CD14-positive monocyte (primary cell): ENCODE data around the gene TMEM150A. TPM values are rescaled to one million over a fixed set of nuclear protein-coding genes. Genes with fewer than 3 reads are reported as not detected.

ENCODE experiments used
- DNase-seq, 3 donors: peaks; one replicate each; pipeline ENCODE4 v3.0.0-alpha.2; 2011 to 2022
- H2AFZ ChIP-seq: 2 replicates; pipeline ENCODE4 v1.6.0; 2012; ENCODE audit warnings: mild to moderate bottlenecking, low read depth, low read length, inconsistent platforms; ENCODE audit not compliant: insufficient read depth, poor library complexity, severe bottlenecking
- H3K27ac ChIP-seq, 2 donors: 1 replicate in 1 of 2; 2 replicates in 1 of 2; pipeline ENCODE4 v1.5.1; 2012 to 2013; ENCODE audit warnings: low read length in 2 of 2, control low read depth in 1 of 2, inconsistent platforms in 1 of 2, low read depth in 1 of 2, mild to moderate bottlenecking in 1 of 2
- H3K27me3 ChIP-seq, 2 donors: one replicate each; pipeline versions ENCODE4 v1.6.0 to v1.6.1; 2011 to 2013; ENCODE audit warnings: low read length in 2 of 2; ENCODE audit not compliant: control insufficient read depth in 2 of 2, insufficient read depth in 2 of 2
- H3K36me3 ChIP-seq, 2 donors: replicated peaks in 1 of 2; 1 replicate in 1 of 2; 2 replicates in 1 of 2; pipeline versions ENCODE4 v1.5.1 to v1.6.1; 2012 to 2013; ENCODE audit warnings: low read length in 2 of 2, control low read depth in 1 of 2, inconsistent platforms in 1 of 2, mild to moderate bottlenecking in 1 of 2; ENCODE audit not compliant: insufficient read depth in 2 of 2, control insufficient read depth in 1 of 2
- H3K4me1 ChIP-seq, 2 donors: 1 replicate in 1 of 2; 2 replicates in 1 of 2; pipeline versions ENCODE4 v1.5.1 to v1.6.1; 2012 to 2013; ENCODE audit warnings: low read length in 2 of 2, control low read depth in 1 of 2, inconsistent platforms in 1 of 2, mild to moderate bottlenecking in 1 of 2, moderate library complexity in 1 of 2; ENCODE audit not compliant: insufficient read depth in 2 of 2, control insufficient read depth in 1 of 2
- H3K4me2 ChIP-seq: replicated peaks from 2 replicates; pipeline ENCODE3; 2012; ENCODE audit warnings: low read length, moderate library complexity, mild to moderate bottlenecking; ENCODE audit not compliant: poor library complexity, severe bottlenecking; ENCODE audit errors: extremely low read depth
- H3K4me3 ChIP-seq, 3 experiments: fragments of 200-600 bp in 1 of 3; sonication (generic) in 1 of 3; replicated peaks in 1 of 3; 1 replicate in 2 of 3; 2 replicates in 1 of 3; pipeline ENCODE4 v1.5.1; 2011 to 2013; ENCODE audit warnings: low read length in 3 of 3, mild to moderate bottlenecking in 3 of 3, control low read depth in 2 of 3, low read depth in 2 of 3, inconsistent platforms in 1 of 3, moderate library complexity in 1 of 3
- H3K79me2 ChIP-seq: 2 replicates; pipeline ENCODE4 v1.6.0; 2012; ENCODE audit warnings: mild to moderate bottlenecking, control low read depth, inconsistent platforms, low read length, moderate library complexity; ENCODE audit not compliant: insufficient read depth
- H3K9ac ChIP-seq: 2 replicates; pipeline ENCODE4 v1.6.0; 2017; ENCODE audit warnings: low read length, mild to moderate bottlenecking; ENCODE audit not compliant: insufficient read depth, poor library complexity, severe bottlenecking
- H3K9me3 ChIP-seq, 2 donors: replicated peaks in 1 of 2; 1 replicate in 1 of 2; 2 replicates in 1 of 2; pipeline versions ENCODE4 v1.5.1 to v1.6.1; 2012 to 2013; ENCODE audit warnings: low read length in 2 of 2, control low read depth in 1 of 2; ENCODE audit not compliant: control insufficient read depth in 1 of 2, insufficient read depth in 1 of 2
- H4K20me1 ChIP-seq: 2 replicates; pipeline ENCODE4 v1.6.0; 2012; ENCODE audit warnings: mild to moderate bottlenecking, low read length, control low read depth, moderate library complexity; ENCODE audit not compliant: insufficient read depth
- H3K27ac Mint-ChIP-seq, 7 donors: one replicate each; pipeline ENCODE4 v1.8.0; 2020; ENCODE audit warnings: mild to moderate bottlenecking in 7 of 7, mixed read lengths in 7 of 7, moderate library complexity in 6 of 7, inconsistent platforms in 2 of 7
- H3K27me3 Mint-ChIP-seq, 3 donors: one replicate each; pipeline ENCODE4 v1.8.0; 2021 to 2022; ENCODE audit warnings: low read depth in 3 of 3, mild to moderate bottlenecking in 3 of 3, mixed read lengths in 3 of 3, moderate library complexity in 3 of 3, inconsistent platforms in 1 of 3
- H3K36me3 Mint-ChIP-seq, 2 donors: one replicate each; pipeline ENCODE4 v1.8.0; 2020; ENCODE audit warnings: mixed read lengths in 2 of 2, inconsistent platforms in 1 of 2, mild to moderate bottlenecking in 1 of 2
- H3K4me1 Mint-ChIP-seq: one replicate; pipeline ENCODE4 v1.8.0; 2020; ENCODE audit warnings: mild to moderate bottlenecking, mixed read lengths
- H3K4me3 Mint-ChIP-seq, 2 donors: one replicate each; pipeline ENCODE4 v1.8.0; 2020; ENCODE audit warnings: mild to moderate bottlenecking in 2 of 2, mixed read lengths in 2 of 2, moderate library complexity in 1 of 2
- H3K9me3 Mint-ChIP-seq, 7 donors: one replicate each; pipeline ENCODE4 v1.8.0; 2020 to 2022; ENCODE audit warnings: mixed read lengths in 7 of 7, mild to moderate bottlenecking in 6 of 7, moderate library complexity in 6 of 7, inconsistent platforms in 2 of 7
- WGBS: methylation state at CpG from one replicate; pipeline ENCODE4 v1.1.5; 2013; ENCODE audit warnings: missing lambda C conversion rate; ENCODE audit not compliant: insufficient coverage; 5-methylcytosine and 5-hydroxymethylcytosine counted together
- intact Hi-C, 2 donors: fragments of 100-400 bp; cut with micrococcal nuclease; formaldehyde crosslinking; loops; one replicate each; pipeline versions ENCODE4 v1.15.0 to v1.15.1; 2023
- polyA plus RNA-seq, 3 donors: library from polyadenylated mRNA; depleted of rRNA in 1 of 3; unstranded in 2 of 3; stranded (reverse) in 1 of 3; fragments of 300-500 nt in 2 of 3; fragments of >200 nt in 1 of 3; fragmentation: Illumina TruSeq in 2 of 3; gene quantifications; 1 replicate in 2 of 3; 2 replicates in 1 of 3; pipeline ENCODE4 v1.2.3, GENCODE V29; 2012 to 2021
- TF ChIP-seq, protein P1 (sequence below): fragments of 200-600 bp; IDR thresholded peaks from one replicate; pipeline ENCODE4 v1.8.0; 2022; ENCODE audit warnings: antibody characterized with exemption, mild to moderate bottlenecking

TMEM150A gene
- polyA plus RNA-seq, 3 donors, result 24.7 to 29.1 (median 26.6) TPM

DNA sequence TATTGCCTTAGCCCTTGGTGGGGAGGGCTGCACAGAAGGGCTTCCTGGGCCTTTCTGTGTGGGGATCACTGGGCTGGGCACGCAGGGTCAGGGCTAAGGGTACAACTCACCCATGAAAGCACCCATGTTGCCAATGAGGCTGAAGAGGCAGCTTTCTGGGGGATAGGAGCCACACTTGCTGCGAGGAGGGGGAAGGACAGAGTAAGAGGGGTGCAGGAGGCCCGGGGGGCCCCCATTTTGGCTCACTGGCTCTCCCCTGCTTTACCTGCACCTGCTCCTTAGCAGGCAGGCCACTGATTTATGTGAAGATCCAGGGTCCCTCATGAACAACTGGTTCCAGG, 2.3 kb downstream of the TMEM150A start:
- H3K4me1 ChIP-seq, result peaks cover 36 to 54% of the 10 kb centered on the region in 2 donors
- TF ChIP-seq, protein P1, sequence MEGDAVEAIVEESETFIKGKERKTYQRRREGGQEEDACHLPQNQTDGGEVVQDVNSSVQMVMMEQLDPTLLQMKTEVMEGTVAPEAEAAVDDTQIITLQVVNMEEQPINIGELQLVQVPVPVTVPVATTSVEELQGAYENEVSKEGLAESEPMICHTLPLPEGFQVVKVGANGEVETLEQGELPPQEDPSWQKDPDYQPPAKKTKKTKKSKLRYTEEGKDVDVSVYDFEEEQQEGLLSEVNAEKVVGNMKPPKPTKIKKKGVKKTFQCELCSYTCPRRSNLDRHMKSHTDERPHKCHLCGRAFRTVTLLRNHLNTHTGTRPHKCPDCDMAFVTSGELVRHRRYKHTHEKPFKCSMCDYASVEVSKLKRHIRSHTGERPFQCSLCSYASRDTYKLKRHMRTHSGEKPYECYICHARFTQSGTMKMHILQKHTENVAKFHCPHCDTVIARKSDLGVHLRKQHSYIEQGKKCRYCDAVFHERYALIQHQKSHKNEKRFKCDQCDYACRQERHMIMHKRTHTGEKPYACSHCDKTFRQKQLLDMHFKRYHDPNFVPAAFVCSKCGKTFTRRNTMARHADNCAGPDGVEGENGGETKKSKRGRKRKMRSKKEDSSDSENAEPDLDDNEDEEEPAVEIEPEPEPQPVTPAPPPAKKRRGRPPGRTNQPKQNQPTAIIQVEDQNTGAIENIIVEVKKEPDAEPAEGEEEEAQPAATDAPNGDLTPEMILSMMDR, result no peak
- Mint-ChIP-seq H3K9me3 (peaks cover 0 to 2% (median 0%) of the 10 kb centered on the region in 7 donors), H3K36me3 (peaks cover 31 to 34% of the 10 kb centered on the region in 2 donors), H3K4me1 (peaks cover 48% of the 10 kb centered on the region), H3K27me3 (peaks cover 3 to 7% (median 4%) of the 10 kb centered on the region in 3 donors), H3K27ac (peak overlapping the region in 1 of 7 donors; percentile 68), H3K4me3 (no peak overlapping the region)
- WGBS, result 80% methylated on average over 2 of the region's 3 CpGs
- no peak overlapping the region for H3K9ac ChIP-seq
- no peaks in the 10 kb centered on the region for H3K27me3 ChIP-seq
- H3K4me2 ChIP-seq, result no peak overlapping the region
- peaks cover 31% of the 10 kb centered on the region for H3K79me2 ChIP-seq
- H2AFZ ChIP-seq, result no peak overlapping the region
- no peak for DNase-seq
- intact Hi-C loops, result loop anchor here (5.0 kb wide), 2 partner anchors 33 to 38 kb away; partner anchors contain the start of gene GGCX (in 1 of the 2)
- H3K9me3 ChIP-seq, result no peaks in the 10 kb centered on the region
- peaks cover 56% of the 10 kb centered on the region for H4K20me1 ChIP-seq
- no peak overlapping the region for H3K27ac ChIP-seq
- H3K4me3 ChIP-seq, result no peak overlapping the region
- peaks cover 27 to 35% of the 10 kb centered on the region in 2 donors for H3K36me3 ChIP-seq

DNA sequence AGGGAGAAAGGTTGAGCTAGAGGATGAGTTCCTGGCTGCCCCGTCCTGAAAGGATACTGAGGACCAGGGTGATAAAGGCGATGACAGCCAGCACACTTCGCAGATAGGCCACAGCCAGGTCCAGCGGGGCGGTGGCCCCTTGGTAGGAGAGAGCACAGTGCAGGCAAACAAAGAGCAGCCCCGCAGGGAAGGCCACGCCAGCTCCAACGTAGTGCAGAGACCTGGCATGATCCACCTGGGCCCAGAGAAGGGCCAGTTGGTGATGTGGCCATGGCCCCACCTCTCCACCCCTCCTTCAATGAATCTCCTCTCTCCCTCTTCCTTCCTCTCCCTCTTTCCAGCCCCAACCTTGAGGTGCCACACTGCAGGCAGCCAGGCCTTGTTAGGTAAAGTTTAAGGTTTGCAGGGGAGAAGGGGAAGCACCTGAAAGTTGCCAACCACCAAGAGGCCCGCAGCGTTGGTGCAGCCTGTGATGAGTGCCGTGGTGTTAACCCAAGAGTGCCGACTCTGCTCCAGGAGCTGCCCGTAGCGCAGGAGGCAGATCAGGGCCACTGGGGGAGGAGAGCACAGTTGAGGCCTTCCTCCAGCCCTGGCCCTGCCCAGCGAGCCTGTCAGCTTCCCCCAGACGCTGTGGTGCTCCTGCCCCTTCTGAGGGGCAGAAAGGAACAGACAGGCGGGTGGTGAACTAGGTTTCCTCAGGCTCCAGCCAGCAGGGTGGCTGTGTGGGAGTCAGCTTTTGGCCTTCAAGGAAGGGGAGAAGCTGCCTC, 2.8 kb downstream of the TMEM150A start:
- Histone ChIP-seq H3K79me2 (peaks cover 37% of the 10 kb centered on the region), H3K9me3 (no peaks in the 10 kb centered on the region), H3K4me3 (no peak overlapping the region), H4K20me1 (peaks cover 51% of the 10 kb centered on the region), H3K27ac (no peak overlapping the region), H3K4me2 (no peak overlapping the region), H3K4me1 (peaks cover 39 to 55% of the 10 kb centered on the region in 2 donors), H3K36me3 (peaks cover 27 to 35% of the 10 kb centered on the region in 2 donors), H3K27me3 (no peaks in the 10 kb centered on the region), H2AFZ (no peak overlapping the region), H3K9ac (no peak overlapping the region)
- Mint-ChIP-seq H3K36me3 (peaks cover 31 to 34% of the 10 kb centered on the region in 2 donors), H3K9me3 (peaks cover 0 to 2% (median 0%) of the 10 kb centered on the region in 7 donors), H3K4me1 (peaks cover 48% of the 10 kb centered on the region), H3K4me3 (no peak overlapping the region), H3K27ac (no peak overlapping the region), H3K27me3 (peaks cover 3 to 8% (median 4%) of the 10 kb centered on the region in 3 donors)
- intact Hi-C loops, result loop anchor here (5.0 kb wide), 2 partner anchors 32 to 37 kb away; partner anchors contain the start of gene GGCX (in 1 of the 2)
- DNase-seq, result no peak
- whole genome bisulfite sequencing, result 82% methylated on average over 17 of the region's 17 CpGs
- TF ChIP-seq, protein P1, result no peak
